OCI-LY1 (cell line): Measurements from ENCODE around the gene NFIA.

Source experiments
- H2AFZ ChIP-seq: fragments of 200-600 bp; sonication (generic), shearing (Covaris generic); 2 replicates; pipeline ENCODE4 v1.6.0; 2014; ENCODE audit warnings: antibody characterized with exemption, mild to moderate bottlenecking, low read length
- H3F3A ChIP-seq: fragments of 200-600 bp; sonication (generic), shearing (Covaris generic); 2 replicates; pipeline ENCODE4 v1.6.0; 2014; ENCODE audit warnings: mild to moderate bottlenecking, antibody characterized with exemption, low read length, moderate library complexity; ENCODE audit not compliant: insufficient read depth
- H3K27ac ChIP-seq: fragments of 200-600 bp; sonication (generic); 2 replicates; pipeline ENCODE4 v1.5.1; 2014; ENCODE audit warnings: low read length, mixed run types, mild to moderate bottlenecking, low read depth; ENCODE audit not compliant: poor library complexity, severe bottlenecking
- H3K27me3 ChIP-seq: fragments of 200-600 bp; sonication (generic); 2 replicates; pipeline ENCODE4 v1.6.0; 2014; ENCODE audit warnings: antibody characterized with exemption, mild to moderate bottlenecking, low read length, moderate library complexity; ENCODE audit not compliant: insufficient read depth
- H3K36me3 ChIP-seq: fragments of 200-600 bp; sonication (generic); 2 replicates; pipeline ENCODE4 v1.6.1; 2014; ENCODE audit warnings: mild to moderate bottlenecking, antibody characterized with exemption, low read length, moderate library complexity, mixed read lengths; ENCODE audit not compliant: insufficient read depth
- H3K4me1 ChIP-seq: fragments of 200-600 bp; sonication (generic); 2 replicates; pipeline ENCODE4 v1.5.1; 2014; ENCODE audit warnings: mild to moderate bottlenecking, low read length, moderate library complexity; ENCODE audit not compliant: insufficient read depth, severe bottlenecking
- H3K4me2 ChIP-seq: fragments of 200-600 bp; sonication (generic), shearing (Covaris generic); 2 replicates; pipeline ENCODE4 v1.6.1; 2014; ENCODE audit warnings: low read length
- H3K4me3 ChIP-seq: fragments of 200-600 bp; sonication (generic); 2 replicates; pipeline ENCODE4 v1.5.1; 2014; ENCODE audit warnings: low read length, low read depth, mild to moderate bottlenecking, mixed read lengths; ENCODE audit not compliant: poor library complexity, severe bottlenecking
- H3K79me2 ChIP-seq: fragments of 200-600 bp; shearing (Covaris generic); 2 replicates; pipeline ENCODE4 v1.6.1; 2016; ENCODE audit warnings: mixed run types, low read length, mixed read lengths; ENCODE audit not compliant: insufficient read depth
- H3K9ac ChIP-seq: fragments of 200-600 bp; sonication (generic), shearing (Covaris generic); 2 replicates; pipeline ENCODE4 v1.6.1; 2014; ENCODE audit warnings: mild to moderate bottlenecking, low read length, mixed read lengths
- H3K9me2 ChIP-seq: fragments of 200-600 bp; sonication (generic), shearing (Covaris generic); 2 replicates; pipeline ENCODE4 v1.6.1; 2014; ENCODE audit warnings: low read depth, mild to moderate bottlenecking, low read length, mixed read lengths
- H3K9me3 ChIP-seq: fragments of 200-600 bp; shearing (Covaris generic); 2 replicates; pipeline ENCODE4 v1.6.1; 2014; ENCODE audit warnings: low read length, mixed read lengths
- H4K20me1 ChIP-seq: fragments of 200-600 bp; sonication (generic), shearing (Covaris generic); 2 replicates; pipeline ENCODE4 v1.6.0; 2016; ENCODE audit warnings: mild to moderate bottlenecking, low read length; ENCODE audit not compliant: insufficient read depth
- CTCF ChIP-seq: fragments of 200-600 bp; sonication (generic), shearing (Covaris generic); IDR thresholded peaks from 2 replicates; pipeline ENCODE4 v1.5.1; 2017; ENCODE audit warnings: mild to moderate bottlenecking, antibody characterized with exemption, low read length, moderate library complexity, mixed read lengths
- EZH2 ChIP-seq: fragments of 200-600 bp; sonication (generic), shearing (Covaris generic); IDR thresholded peaks from 2 replicates; pipeline ENCODE4 v1.8.0; 2017; ENCODE audit warnings: borderline replicate concordance, mixed run types, mild to moderate bottlenecking, antibody characterized with exemption, low read length, moderate library complexity, mixed read lengths

The NFIA gene

DNA sequence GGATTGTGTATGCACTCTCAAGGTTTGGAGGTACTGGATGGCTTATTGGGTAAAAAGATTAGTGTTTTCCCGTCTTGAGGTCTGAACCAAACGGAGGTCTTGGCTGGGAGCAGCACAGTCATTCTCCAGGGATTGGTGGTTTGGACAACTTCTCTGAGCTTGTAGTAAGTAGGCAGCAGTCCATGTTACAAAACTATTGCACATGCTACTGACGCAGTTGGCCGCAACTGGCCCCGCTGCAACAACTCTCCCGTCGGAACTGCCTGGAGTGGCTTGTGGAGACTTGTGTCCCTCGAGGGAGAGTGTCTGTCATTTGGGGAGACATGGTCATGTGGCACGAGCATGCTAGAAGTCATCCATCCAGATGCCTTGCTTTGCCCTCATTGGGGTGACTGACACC, 366.6 kb downstream of the NFIA start:
- Histone ChIP-seq H3F3A (no peaks in the 10 kb centered on the region), H3K79me2 (no peaks in the 10 kb centered on the region), H3K4me2 (no peak overlapping the region), H3K9ac (no peak overlapping the region), H3K9me2 (no peaks in the 10 kb centered on the region), H3K9me3 (no peaks in the 10 kb centered on the region), H4K20me1 (no peaks in the 10 kb centered on the region), H3K27ac (no peak overlapping the region), H2AFZ (no peak overlapping the region), H3K4me1 (peaks cover 34% of the 10 kb centered on the region), H3K4me3 (no peak overlapping the region), H3K36me3 (no peaks in the 10 kb centered on the region), H3K27me3 (no peaks in the 10 kb centered on the region)
- TF ChIP-seq EZH2 (no peak), CTCF (no peak)

GRCh38 chr1:61449410-61449809, 367.0 kb downstream of the NFIA start:
- no peaks in the 10 kb centered on the region for H4K20me1 ChIP-seq
- no peaks in the 10 kb centered on the region for H3K79me2 ChIP-seq
- H3K27ac ChIP-seq: no peak overlapping the region
- H3K27me3 ChIP-seq: no peaks in the 10 kb centered on the region
- H3K4me3 ChIP-seq: no peak overlapping the region
- TF ChIP-seq CTCF (no peak), EZH2 (no peak)
- no peak overlapping the region for H2AFZ ChIP-seq
- H3K4me2 ChIP-seq: no peak overlapping the region
- H3K9ac ChIP-seq: no peak overlapping the region
- H3K9me3 ChIP-seq: no peaks in the 10 kb centered on the region
- no peaks in the 10 kb centered on the region for H3K9me2 ChIP-seq
- no peaks in the 10 kb centered on the region for H3K36me3 ChIP-seq
- peaks cover 32% of the 10 kb centered on the region for H3K4me1 ChIP-seq
- H3F3A ChIP-seq: no peaks in the 10 kb centered on the region

DNA sequence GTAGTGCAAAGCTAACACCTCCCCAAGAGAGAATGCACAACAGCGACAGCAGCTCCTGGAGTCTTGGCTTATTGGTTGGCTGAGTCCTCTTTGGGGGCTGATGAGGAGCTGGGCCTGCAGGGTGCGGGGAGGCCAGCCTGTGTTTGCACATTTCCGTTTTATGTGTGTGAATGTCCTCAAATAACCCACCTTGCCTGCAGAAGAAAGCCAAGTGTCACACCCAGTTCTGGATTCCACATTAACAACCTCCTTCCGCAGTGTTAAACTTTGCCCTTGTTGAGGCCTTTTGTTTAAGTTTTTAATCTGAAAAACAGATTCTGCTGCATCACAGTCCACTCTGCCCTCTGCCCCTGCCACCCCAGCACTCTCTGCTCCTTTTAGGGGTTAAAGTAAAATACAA, 368.1 kb downstream of the NFIA start:
- Histone ChIP-seq H3K4me3 (no peak overlapping the region), H3K9ac (no peak overlapping the region), H3K27me3 (no peaks in the 10 kb centered on the region), H3F3A (no peaks in the 10 kb centered on the region), H3K4me2 (no peak overlapping the region), H2AFZ (no peak overlapping the region), H3K4me1 (peaks cover 31% of the 10 kb centered on the region), H3K9me3 (no peaks in the 10 kb centered on the region), H3K9me2 (no peaks in the 10 kb centered on the region), H3K79me2 (no peaks in the 10 kb centered on the region), H3K36me3 (no peaks in the 10 kb centered on the region), H4K20me1 (no peaks in the 10 kb centered on the region), H3K27ac (no peak overlapping the region)
- TF ChIP-seq CTCF (no peak), EZH2 (no peak)
